ENCODE results near the gene C16orf86.

GRCh38 chr16:67669499-67670101 is 3.0 kb downstream of the C16orf86 start:
- TF ChIP-seq EZH2 (IDR thresholded peaks at IDR 0.05) = no peak
- no peak for TF ChIP-seq POLR2AphosphoS5 (IDR thresholded peaks at IDR 0.05; ENCODE audit: borderline replicate concordance, low read depth, low read length)

All from SK-N-MC (cell line).